ENCODE results near the gene TMEM87A. TPM values are rescaled to one million over a fixed set of nuclear protein-coding genes. Genes with fewer than 3 reads are reported as not detected.

The TMEM87A gene
- total and polyA plus RNA-seq, 3 donors from 2014 or later: 64.2 to 92.9 (median 79.5) TPM

DNA sequence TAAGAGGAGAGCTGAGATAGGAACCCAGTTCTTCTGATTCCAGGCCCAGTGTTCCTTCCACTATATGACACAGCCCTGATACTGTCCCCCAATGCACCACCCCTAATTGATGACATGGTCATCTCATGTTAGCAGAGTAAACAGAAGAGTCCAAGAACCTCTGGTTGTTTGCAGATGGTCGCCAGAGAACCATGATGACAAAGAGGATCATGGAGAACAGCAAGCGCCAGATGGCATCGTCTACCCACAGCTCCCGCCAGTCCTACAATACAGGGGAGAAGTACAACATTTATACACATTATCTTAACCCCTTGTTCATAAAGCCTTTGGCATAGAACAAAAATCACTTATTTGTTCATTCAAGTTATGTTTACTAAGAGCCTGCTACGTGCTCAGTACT, 46.6 kb downstream of the TMEM87A start:
- Histone ChIP-seq H3K4me3 (no peak overlapping the region), H3K4me1 (no peaks in the 10 kb centered on the region), H3K36me3 (ENCODE audit: low read depth, missing control alignments) (no peaks in the 10 kb centered on the region), H3K27me3 (no peaks in the 10 kb centered on the region), H3K9me3 (no peaks in the 10 kb centered on the region), H3K27ac (no peak overlapping the region)
- intact Hi-C loops (cut with DNase I; ENCODE audit: low total_unique reads): no loop called here
- no peak for DNase-seq
- TF ChIP-seq POLR2A (IDR thresholded peaks at IDR 0.05) (no peak), CTCF (IDR thresholded peaks at IDR 0.05) (no peak)
- 85 to 95% methylated on average over 5 of the region's 5 CpGs for WGBS, 2 donors

DNA sequence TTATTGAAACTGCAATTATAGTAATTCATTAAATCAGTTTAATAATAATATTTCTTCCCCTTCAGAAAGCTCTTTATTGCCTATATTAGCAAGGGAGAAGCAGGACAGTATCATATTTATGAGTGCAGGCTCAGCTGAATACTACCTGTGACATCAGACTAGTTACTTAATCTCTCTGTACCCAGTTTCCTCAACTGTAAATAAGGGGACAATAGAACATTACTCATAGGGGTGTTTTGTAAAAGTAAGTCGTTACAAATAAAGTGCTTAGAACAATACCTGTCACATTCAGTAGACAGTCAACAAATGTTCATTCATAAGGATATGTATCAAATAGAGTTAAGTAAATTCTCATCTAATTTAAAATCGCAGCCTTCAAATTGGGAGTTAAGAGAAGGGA, 53.0 kb downstream of the TMEM87A start:
- TF ChIP-seq POLR2A (IDR thresholded peaks at IDR 0.05) (no peak), CTCF (IDR thresholded peaks at IDR 0.05) (no peak)
- Histone ChIP-seq H3K9me3 (no peaks in the 10 kb centered on the region), H3K27ac (no peak overlapping the region), H3K27me3 (no peaks in the 10 kb centered on the region), H3K36me3 (ENCODE audit: low read depth, missing control alignments) (peaks cover 6% of the 10 kb centered on the region), H3K4me1 (no peaks in the 10 kb centered on the region), H3K4me3 (no peak overlapping the region)
- WGBS, 2 donors: 46 to 49% methylated on average over 2 of the region's 2 CpGs
- no peak for DNase-seq
- intact Hi-C loops (cut with DNase I; ENCODE audit: low total_unique reads): no loop called here

- no peak for DNase-seq
- no peaks in the 10 kb centered on the region for H3K9me3 ChIP-seq
- intact Hi-C loops (cut with DNase I; ENCODE audit: low total_unique reads): no loop called here
- no peaks in the 10 kb centered on the region for H3K27me3 ChIP-seq
- H3K36me3 ChIP-seq (ENCODE audit: low read depth, missing control alignments): peaks cover 6% of the 10 kb centered on the region
- TF ChIP-seq POLR2A (IDR thresholded peaks at IDR 0.05): no peak
- no peak for TF ChIP-seq CTCF (IDR thresholded peaks at IDR 0.05)
- no peak overlapping the region for H3K27ac ChIP-seq
- H3K4me3 ChIP-seq: no peak overlapping the region
- WGBS, 2 donors: 30% methylated on average over 2 of the region's 2 CpGs
- H3K4me1 ChIP-seq: no peaks in the 10 kb centered on the region
Measured at GRCh38 chr15:42218953-42219592, 54.2 kb downstream of the TMEM87A start.

GRCh38 chr15:42217568-42217967, 55.7 kb downstream of the TMEM87A start:
- WGBS, 2 donors: 88 to 90% methylated on average over 2 of the region's 2 CpGs
- H3K4me1 ChIP-seq: no peaks in the 10 kb centered on the region
- H3K27ac ChIP-seq: no peak overlapping the region
- no peaks in the 10 kb centered on the region for H3K27me3 ChIP-seq
- DNase-seq: no peak
- H3K9me3 ChIP-seq: no peaks in the 10 kb centered on the region
- H3K36me3 ChIP-seq (ENCODE audit: low read depth, missing control alignments): peaks cover 6% of the 10 kb centered on the region
- TF ChIP-seq POLR2A (IDR thresholded peaks at IDR 0.05): no peak
- TF ChIP-seq CTCF (IDR thresholded peaks at IDR 0.05): no peak
- no peak overlapping the region for H3K4me3 ChIP-seq
- intact Hi-C loops (cut with DNase I; ENCODE audit: low total_unique reads): no loop called here
